Natural killer cell (primary cell): ENCODE results near the gene TDP1. TPM values are rescaled to one million over a fixed set of nuclear protein-coding genes. Genes with fewer than 3 reads are reported as not detected.
A peak's percentile ranks its signal among the peaks of the same experiment; 100 is the strongest.

Experiments
- ATAC-seq, 3 donors: fragments of 150-1000 bp in 2 of 3; fragments of 200-7000 bp in 1 of 3; cut with Tn5 transposase; 1 replicate in 1 of 3; 2 replicates in 2 of 3; pipeline ENCODE4 v1.10.0; 2021; ENCODE audit warnings: mild to moderate bottlenecking in 2 of 3, moderate library complexity in 2 of 3
- DNase-seq, 2 donors: peaks; one replicate each; pipeline versions ENCODE4 v3.0.0 to v3.0.0-alpha.2; 2013 to 2021; ENCODE audit warnings: mixed read lengths in 1 of 2
- H3K27ac ChIP-seq: one replicate; pipeline ENCODE4 v1.5.1; 2013; ENCODE audit warnings: mild to moderate bottlenecking, low read length
- H3K27me3 ChIP-seq: one replicate; pipeline ENCODE4 v1.6.1; 2013; ENCODE audit warnings: low read length; ENCODE audit not compliant: control insufficient read depth, insufficient read depth
- H3K36me3 ChIP-seq: one replicate; pipeline ENCODE4 v1.6.1; 2013; ENCODE audit warnings: low read length; ENCODE audit not compliant: control insufficient read depth, insufficient read depth
- H3K4me1 ChIP-seq: one replicate; pipeline ENCODE4 v1.6.1; 2013; ENCODE audit warnings: low read length; ENCODE audit not compliant: control insufficient read depth, insufficient read depth
- H3K4me3 ChIP-seq: one replicate; pipeline ENCODE4 v1.5.1; 2013; ENCODE audit warnings: low read length
- H3K9me3 ChIP-seq: one replicate; pipeline ENCODE4 v1.6.1; 2013; ENCODE audit warnings: low read length; ENCODE audit not compliant: control insufficient read depth, insufficient read depth
- H3K27ac Mint-ChIP-seq, 2 donors: one replicate each; pipeline ENCODE4 v1.8.0; 2022; ENCODE audit warnings: mild to moderate bottlenecking in 2 of 2, mixed read lengths in 2 of 2, moderate library complexity in 1 of 2
- H3K27me3 Mint-ChIP-seq, 2 donors: one replicate each; pipeline ENCODE4 v1.8.0; 2022; ENCODE audit warnings: low read depth in 2 of 2, mixed read lengths in 2 of 2
- H3K36me3 Mint-ChIP-seq: one replicate; pipeline ENCODE4 v1.8.0; 2022; ENCODE audit warnings: mixed read lengths
- H3K4me1 Mint-ChIP-seq, 2 donors: one replicate each; pipeline ENCODE4 v1.8.0; 2022; ENCODE audit warnings: mixed read lengths in 2 of 2
- H3K4me3 Mint-ChIP-seq: one replicate; pipeline ENCODE4 v1.8.0; 2022; ENCODE audit warnings: mild to moderate bottlenecking, moderate library complexity, mixed read lengths
- H3K9me3 Mint-ChIP-seq, 2 donors: one replicate each; pipeline ENCODE4 v1.8.0; 2022; ENCODE audit warnings: mixed read lengths in 2 of 2
- CTCF ChIP-seq: fragments of 200-600 bp; IDR thresholded peaks from one replicate; pipeline ENCODE4 v1.8.0; 2022; ENCODE audit warnings: antibody characterized with exemption
- WGBS: methylation state at CpG from one replicate; pipeline ENCODE4 v1.1.7; 2013; ENCODE audit warnings: missing lambda C conversion rate; ENCODE audit not compliant: insufficient coverage; 5-methylcytosine and 5-hydroxymethylcytosine counted together
- intact Hi-C: fragments of 100-400 bp; cut with micrococcal nuclease; formaldehyde crosslinking; loops from one replicate; pipeline ENCODE4 v1.14.2; 2022
- total RNA-seq, 4 donors: library from RNA; stranded (reverse); fragments of 120-200 nt in 1 of 4; gene quantifications; one replicate each; pipeline versions ENCODE4 v1.2.3 to v1.2.4, GENCODE V29; 2013 to 2022

The TDP1 gene
- total RNA-seq, 3 donors from 2014 or later (not counting 1 experiment from before 2014, with no cell fraction given): 41.8 to 59.6 (median 54.3) TPM

DNA sequence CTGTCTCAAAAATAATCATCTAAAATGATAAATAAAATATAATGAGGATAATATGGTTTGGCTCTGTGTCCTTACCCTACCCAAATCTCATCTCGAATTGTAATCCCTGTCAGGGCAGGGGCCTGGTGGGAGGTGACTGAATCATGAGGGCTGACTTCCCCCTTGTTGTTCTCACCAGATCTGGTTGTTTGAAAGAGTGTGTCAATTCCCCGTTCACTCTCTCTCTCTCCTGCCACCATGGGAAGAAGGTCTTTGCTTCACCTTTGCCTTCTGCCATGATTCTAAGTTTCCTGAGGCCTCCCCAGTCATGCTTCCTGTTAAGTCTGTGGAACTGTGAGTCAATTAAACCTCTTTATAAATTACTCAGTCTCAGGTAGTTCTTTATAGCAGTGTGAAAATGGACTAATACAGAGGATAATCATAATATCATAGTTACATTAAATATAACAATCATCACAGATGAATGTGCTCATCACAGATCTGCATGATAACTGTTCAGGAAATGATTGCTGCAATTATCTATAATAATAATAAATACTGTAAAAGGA, 13.8 kb upstream of the TDP1 start:
- TF ChIP-seq CTCF: no peak
- H3K27ac Mint-ChIP-seq: no peak overlapping the region
- WGBS: 77% methylated on average over 1 of the region's 2 CpGs
- Histone ChIP-seq H3K36me3 (no peaks in the 10 kb centered on the region), H3K4me3 (no peak overlapping the region), H3K27ac (no peak overlapping the region), H3K9me3 (no peaks in the 10 kb centered on the region), H3K4me1 (no peaks in the 10 kb centered on the region), H3K27me3 (no peaks in the 10 kb centered on the region)
- no peak overlapping the region for H3K4me3 Mint-ChIP-seq
- no peaks in the 10 kb centered on the region for H3K36me3 Mint-ChIP-seq
- H3K9me3 Mint-ChIP-seq: no peaks in the 10 kb centered on the region
- intact Hi-C loops: no loop called here
- H3K4me1 Mint-ChIP-seq: no peaks in the 10 kb centered on the region
- DNase-seq (no peak), ATAC-seq (no peak)
- H3K27me3 Mint-ChIP-seq: no peaks in the 10 kb centered on the region

GRCh38 chr14:89947344-89947743, 8.4 kb upstream of the TDP1 start:
- no peak for TF ChIP-seq CTCF
- H3K27me3 ChIP-seq: no peaks in the 10 kb centered on the region
- no peaks in the 10 kb centered on the region for H3K4me1 ChIP-seq
- H3K36me3 ChIP-seq: peaks cover 2% of the 10 kb centered on the region
- H3K4me1 Mint-ChIP-seq: no peaks in the 10 kb centered on the region
- no peaks in the 10 kb centered on the region for H3K27me3 Mint-ChIP-seq
- ATAC-seq: no peak
- no peak overlapping the region for H3K27ac ChIP-seq
- no peak overlapping the region for H3K4me3 Mint-ChIP-seq
- no peak overlapping the region for H3K27ac Mint-ChIP-seq
- no peak overlapping the region for H3K4me3 ChIP-seq
- intact Hi-C loops: no loop called here
- H3K9me3 ChIP-seq: no peaks in the 10 kb centered on the region
- DNase-seq: no peak
- H3K9me3 Mint-ChIP-seq: no peaks in the 10 kb centered on the region
- H3K36me3 Mint-ChIP-seq: no peaks in the 10 kb centered on the region

- Mint-ChIP-seq H3K36me3 (no peaks in the 10 kb centered on the region), H3K4me1 (peaks cover 32 to 38% of the 10 kb centered on the region in 2 donors), H3K4me3 (peak overlapping the region; percentile 29)
Observed at GRCh38 chr14:89952576-89952975, 3.2 kb upstream of the TDP1 start.

More at GRCh38 chr14:89952576-89952975, 3.2 kb upstream of the TDP1 start:
- Histone ChIP-seq H3K9me3 (no peaks in the 10 kb centered on the region), H3K4me1 (peaks cover 20% of the 10 kb centered on the region), H3K27ac (no peak overlapping the region), H3K4me3 (no peak overlapping the region), H3K36me3 (peaks cover 2% of the 10 kb centered on the region), H3K27me3 (no peaks in the 10 kb centered on the region)
- Mint-ChIP-seq H3K27me3 (no peaks in the 10 kb centered on the region), H3K9me3 (no peaks in the 10 kb centered on the region), H3K27ac (no peak overlapping the region)
- 88% methylated on average over 2 of the region's 2 CpGs for WGBS
- DNase-seq (no peak), ATAC-seq (no peak)
- no peak for TF ChIP-seq CTCF
- intact Hi-C loops: loop anchor here (10.0 kb wide), 2 partner anchors 1112 to 1958 kb away; partner anchors contain the start of genes GALC and RPS6KA5
